Vagina (tissue), 2 donors: ENCODE measurements around the gene CCBE1.

Experiments
- CTCF ChIP-seq, 3 experiments: fragments of 450-650 bp in 2 of 3; fragments of 200-600 bp in 1 of 3; sonication (generic) in 1 of 3; IDR thresholded peaks; one replicate each; pipeline ENCODE4 v1.5.1; 2017 to 2019; ENCODE audit warnings: antibody characterized with exemption in 3 of 3, mild to moderate bottlenecking in 2 of 3, moderate library complexity in 2 of 3
- POLR2A ChIP-seq, 2 donors: fragments of 450-650 bp; IDR thresholded peaks; one replicate each; pipeline ENCODE4 v1.6.1; 2017; ENCODE audit warnings: antibody characterized with exemption in 2 of 2, mild to moderate bottlenecking in 2 of 2, moderate library complexity in 2 of 2
- POLR2AphosphoS5 ChIP-seq, 2 donors: sonication (generic); formaldehyde crosslinking; IDR thresholded peaks; one replicate each; pipeline ENCODE4 v1.9.0; 2017; ENCODE audit warnings: antibody characterized with exemption in 2 of 2, mild to moderate bottlenecking in 2 of 2, low read depth in 1 of 2; ENCODE audit not compliant: insufficient read depth in 1 of 2

GRCh38 chr18:59428018-59428417 is 269.2 kb downstream of the CCBE1 start:
- TF ChIP-seq CTCF (IDR thresholded peaks at IDR 0.05) (no peak), POLR2AphosphoS5 (IDR thresholded peaks at IDR 0.05; ENCODE audit: insufficient read depth in 1 of 2, low read depth in 1 of 2) (no peak), POLR2A (IDR thresholded peaks at IDR 0.05) (no peak)
